GM19239 (cell line): Measurements from ENCODE around the gene ROBO2.

Experiments used
- DNase-seq: peaks from one replicate; pipeline ENCODE4 v3.0.0; 2011; ENCODE audit warnings: low spot score; ENCODE audit not compliant: insufficient read length
- FAIRE-seq: peaks from 2 replicates; lab custom pipeline; 2011; peaks lifted over from hg19 to GRCh38; lab: Jason Lieb, UNC

Gene ROBO2

DNA sequence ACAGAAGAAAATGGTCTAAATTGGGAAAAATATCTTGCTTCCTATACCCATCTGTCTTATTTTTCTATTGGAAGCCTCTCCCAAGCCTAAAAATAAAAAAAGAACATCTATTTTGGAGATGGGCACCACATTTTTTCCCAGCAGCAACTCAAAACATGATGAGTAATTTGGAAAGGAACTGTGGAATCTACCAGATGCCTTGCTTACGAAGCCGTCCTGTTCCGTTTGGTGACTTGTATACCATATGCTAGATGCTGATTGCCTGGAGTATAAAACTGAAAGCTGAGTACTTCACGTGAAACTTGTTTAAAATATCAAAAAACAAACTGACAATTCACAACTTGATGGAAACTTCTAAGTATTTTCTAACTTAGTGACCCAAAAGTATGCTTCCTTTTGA, 491.0 kb downstream of the ROBO2 start:
- no peak for DNase-seq
- no peak for FAIRE-seq

DNA sequence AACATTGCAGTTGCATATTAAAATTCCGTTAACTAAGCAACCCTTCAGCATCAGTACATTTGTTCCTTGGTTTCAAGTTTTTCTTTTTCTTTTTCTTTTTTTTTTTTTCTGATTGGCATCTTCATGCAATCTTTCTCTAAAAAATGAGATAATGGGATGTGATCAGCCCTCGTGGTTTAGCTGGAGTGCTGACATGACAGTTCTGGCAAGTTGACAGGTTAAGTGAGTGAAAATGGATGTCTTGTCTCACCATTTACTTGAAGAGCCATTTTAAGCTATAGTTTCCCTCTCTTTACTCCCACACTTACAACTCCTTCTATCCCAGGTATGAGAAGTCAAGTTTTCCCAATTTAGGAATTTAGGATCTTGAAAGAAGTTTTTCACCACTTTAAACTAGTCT, 495.2 kb downstream of the ROBO2 start:
- DNase-seq (no peak), FAIRE-seq (no peak)

DNA sequence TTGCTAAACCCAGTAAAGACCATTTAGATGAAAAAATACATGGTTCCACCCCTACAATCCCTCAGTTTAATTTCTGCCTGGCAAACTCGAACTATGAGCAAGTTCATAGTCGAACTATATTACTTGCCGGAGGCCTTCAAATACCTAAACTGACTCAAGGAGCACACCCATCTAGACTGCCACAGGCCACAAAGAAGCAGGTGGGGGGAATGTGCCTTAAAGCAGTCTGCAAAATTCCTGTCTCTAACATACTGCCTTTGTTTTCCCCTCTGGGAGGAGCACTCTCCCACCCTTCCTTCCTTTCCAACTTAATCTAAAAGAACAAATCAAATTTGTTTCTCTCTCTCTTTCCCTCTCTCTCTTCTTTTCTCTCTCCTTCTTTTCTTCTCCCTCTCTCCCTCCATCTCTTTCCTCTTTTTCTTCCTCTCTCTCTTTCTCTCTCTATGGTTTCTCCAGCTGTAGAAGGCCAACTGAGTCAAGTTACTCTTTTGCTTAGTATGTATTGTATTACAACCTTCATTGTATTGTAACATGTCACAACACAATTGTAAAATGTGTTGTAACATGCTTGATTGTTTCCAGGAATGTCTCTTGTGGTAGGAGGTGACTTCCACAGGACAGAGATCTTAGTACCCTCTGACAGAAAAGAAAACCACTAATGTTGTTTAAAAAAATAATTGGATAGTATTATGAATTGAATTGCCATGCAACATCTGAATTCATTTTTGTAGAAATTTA, 496.3 kb downstream of the ROBO2 start:
- FAIRE-seq = no peak
- no peak for DNase-seq

DNA sequence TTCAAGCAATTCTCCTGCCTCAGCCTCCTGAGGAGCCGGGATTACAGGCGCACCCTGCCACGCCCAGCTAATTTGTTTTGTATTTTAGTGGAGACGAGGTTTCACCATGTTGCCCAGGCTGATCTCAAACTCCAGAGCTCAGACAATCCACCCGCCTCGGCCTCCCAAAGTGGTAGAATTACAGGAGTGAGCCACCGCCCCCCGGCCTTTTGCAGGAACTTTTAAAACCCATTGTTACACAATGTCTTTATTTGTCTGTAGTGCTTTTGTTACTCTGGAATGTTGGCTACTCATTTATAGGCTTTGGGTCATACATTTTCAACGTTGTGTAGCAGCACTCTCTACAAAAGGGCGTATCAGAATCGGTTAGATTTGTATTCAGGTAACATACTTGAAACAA, 499.1 kb downstream of the ROBO2 start:
- FAIRE-seq = no peak

DNA sequence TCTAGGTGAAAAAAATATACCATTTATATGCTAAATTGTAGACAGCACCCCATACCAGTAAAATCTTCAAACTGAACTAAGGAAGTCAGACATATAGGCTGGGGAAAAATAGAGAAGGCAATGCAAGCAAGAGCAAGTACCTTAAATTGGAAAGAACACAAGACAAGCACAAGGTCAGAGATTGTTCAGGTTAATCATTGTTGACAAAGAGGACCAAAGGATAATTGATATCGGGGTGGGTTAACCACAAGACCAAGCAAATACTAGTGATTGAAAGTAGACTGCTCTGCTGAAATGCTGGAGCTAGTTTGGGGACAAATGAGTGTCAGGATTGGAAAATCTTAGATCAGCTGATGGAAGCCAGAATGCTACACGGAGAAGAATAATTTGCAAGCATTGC, 499.8 kb downstream of the ROBO2 start:
- FAIRE-seq = no peak
- DNase-seq = no peak

More for the DNA sequence above, 499.1 kb downstream of the ROBO2 start:
- DNase-seq = no peak

DNA sequence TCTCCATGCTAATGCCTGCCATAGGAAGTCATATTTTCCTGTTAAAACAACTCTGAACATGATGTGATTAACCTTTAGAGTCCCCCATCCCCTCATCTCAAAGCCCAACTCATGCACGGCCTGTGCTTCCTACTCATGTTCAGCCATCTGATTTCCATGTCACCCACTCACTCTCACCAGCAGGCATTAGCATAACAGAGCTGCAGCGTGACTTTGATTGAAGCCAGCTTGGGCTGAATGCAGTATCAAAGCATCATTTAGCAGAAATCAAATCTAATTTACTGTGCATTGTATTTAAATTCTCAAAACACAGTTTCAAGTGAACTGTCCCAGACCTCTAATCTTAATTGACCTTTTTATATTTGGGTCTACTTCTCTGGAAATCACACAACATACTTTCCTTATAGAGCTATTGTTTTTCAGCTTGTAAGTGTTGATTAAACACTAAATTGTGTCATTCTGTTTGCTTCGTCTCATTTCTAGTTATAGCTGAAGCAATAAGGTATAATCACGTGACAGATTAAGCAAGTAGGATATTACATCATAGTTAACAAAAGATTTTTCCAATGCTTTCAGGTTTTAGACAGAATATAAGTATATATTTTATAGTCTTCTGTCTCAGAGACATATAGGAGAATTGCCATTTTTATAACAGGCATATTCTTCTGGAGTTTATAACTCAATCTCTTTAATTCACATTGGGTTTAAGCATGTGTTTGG, 501.5 kb downstream of the ROBO2 start:
- no peak for DNase-seq
- no peak for FAIRE-seq

DNA sequence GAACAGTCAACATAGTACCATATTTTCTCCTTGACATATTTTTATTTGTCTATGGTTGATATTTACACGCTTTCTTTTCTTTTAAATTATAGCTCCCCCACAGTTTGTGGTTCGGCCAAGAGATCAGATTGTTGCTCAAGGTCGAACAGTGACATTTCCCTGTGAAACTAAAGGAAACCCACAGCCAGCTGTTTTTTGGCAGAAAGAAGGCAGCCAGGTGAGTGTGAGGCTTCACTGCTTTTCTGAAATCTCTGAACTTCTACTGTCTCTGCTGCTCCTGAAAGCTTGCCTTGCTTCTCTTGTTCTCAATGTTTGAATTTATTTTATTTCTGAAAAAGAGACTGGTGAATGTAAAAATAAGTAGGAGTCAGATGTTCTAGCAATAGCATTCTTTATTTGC, 506.3 kb downstream of the ROBO2 start:
- DNase-seq (no peak), FAIRE-seq (no peak)

DNA sequence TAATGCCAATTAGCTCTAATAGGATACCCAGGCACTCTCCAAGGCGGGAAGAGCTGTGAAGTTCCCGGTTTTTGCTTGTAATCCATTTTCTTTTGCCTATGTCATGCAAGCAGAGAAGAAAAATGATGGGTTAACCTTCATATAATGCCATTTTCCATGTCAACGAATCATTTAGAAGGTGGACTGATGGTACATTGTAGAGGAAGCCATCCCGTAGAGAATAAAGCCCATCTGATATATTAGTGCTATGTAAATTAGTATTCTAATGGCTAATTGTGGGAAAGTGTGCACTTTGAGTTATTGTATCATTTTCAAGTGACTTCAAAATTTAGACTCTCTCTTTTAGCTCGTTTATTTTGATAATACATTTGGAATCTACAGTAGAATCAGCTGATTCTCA, 509.1 kb downstream of the ROBO2 start:
- no peak for DNase-seq
- FAIRE-seq = no peak

DNA sequence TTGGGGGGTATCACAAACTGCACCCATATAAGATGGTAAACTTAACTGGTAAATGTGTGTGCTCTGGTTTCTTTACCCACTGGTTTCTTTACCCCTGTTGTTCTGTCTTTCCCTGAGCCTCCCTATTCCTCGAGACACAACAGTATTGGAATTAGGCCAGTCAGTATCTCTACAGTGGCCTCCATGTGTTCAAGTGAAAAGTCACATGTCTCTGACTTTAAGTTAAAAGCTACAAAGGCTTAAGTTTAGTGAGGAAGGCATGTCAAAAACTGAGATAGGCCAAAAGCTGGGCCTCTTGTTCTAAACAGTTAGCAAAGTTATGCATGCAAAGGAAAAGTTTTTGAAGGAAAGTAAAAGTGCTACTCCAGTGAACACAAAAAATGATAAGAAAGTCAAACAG, 513.3 kb downstream of the ROBO2 start:
- DNase-seq (no peak), FAIRE-seq (no peak)

DNA sequence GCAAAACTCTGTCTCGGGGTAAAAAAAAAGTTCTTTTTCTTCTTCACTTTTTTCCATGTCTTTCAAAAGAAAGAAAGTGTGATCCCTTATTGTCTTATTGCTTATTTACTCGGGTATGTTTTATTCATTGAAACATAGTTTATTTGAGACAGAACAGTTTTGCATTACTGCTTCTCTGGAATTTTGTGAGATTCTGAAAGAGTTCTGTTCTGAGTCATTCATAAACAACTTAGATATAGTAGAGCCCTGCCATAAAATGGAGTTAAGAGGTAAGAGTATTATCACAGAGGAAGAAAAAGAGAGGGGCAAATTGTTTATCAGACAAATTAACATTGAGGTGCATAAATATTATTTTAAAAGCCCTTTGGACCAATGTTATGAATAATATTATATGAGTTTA, 522.2 kb downstream of the ROBO2 start:
- DNase-seq (no peak), FAIRE-seq (no peak)

DNA sequence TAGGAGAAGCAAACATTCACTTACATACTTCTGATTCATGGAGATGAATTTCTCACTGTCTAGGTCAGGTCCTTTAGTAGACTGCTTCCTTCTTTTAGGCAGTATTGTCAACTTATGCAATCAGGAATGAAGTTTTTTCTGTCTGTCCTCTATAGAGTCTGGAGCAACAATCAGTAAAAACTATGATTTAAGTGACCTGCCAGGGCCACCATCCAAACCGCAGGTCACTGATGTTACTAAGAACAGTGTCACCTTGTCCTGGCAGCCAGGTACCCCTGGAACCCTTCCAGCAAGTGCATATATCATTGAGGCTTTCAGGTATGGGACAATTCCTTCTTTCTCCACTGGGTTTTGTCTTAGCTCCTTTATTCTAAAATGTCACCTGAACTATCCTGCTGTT, 523.1 kb downstream of the ROBO2 start:
- no peak for DNase-seq
- FAIRE-seq = no peak

DNA sequence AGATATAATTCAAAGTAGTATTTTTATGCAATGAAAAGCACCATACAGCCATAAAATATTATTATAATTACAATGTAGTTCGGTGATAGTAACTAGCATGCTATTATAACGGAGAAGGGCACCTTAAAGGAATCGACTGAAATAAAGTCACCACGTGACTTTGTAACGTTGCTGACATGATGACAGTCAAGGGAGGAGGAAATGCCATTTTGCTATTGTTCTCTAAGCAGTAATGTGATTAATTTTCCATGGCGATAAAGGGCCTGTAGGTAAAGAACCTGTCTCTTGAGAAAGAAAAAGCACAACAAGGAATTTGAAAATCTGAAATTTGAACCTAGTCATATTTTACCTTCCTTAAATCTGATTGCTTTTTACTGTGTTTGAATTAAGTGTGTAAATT, 526.2 kb downstream of the ROBO2 start:
- FAIRE-seq (no peak), DNase-seq (no peak)

DNA sequence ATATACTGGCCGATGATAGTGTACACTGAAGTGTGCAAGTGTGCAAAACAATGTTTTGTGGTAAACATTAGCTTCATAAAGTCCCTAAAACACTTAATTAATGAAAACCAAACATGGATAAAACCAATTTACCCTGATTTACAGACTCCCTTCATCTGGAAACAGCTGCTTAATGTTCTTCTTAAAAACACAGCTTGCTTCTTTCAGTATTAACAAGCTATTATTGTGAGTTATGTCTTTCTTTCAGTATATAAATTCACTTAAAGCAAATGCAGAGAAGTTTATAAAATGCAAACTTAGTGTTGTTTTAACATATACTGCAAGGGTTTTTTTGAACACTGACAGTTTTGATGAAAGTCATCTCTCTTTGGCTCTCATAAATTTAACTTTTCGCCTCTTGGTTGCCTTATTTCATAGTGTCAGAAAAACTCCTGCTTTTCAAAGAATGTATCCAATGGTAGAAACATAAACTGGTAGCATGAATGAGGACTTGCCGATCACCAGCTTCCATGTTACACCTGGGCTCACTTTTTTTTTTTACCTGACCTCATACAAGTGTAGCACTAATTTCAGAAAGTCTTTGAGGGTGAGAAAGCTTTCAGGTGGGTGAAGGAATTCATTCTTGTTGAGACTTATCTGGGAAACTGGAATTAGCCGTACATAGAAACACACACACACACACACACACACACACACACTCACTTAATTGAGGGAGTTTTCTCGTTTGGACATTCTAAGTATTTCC, 532.2 kb downstream of the ROBO2 start:
- FAIRE-seq (no peak), DNase-seq (no peak)

DNA sequence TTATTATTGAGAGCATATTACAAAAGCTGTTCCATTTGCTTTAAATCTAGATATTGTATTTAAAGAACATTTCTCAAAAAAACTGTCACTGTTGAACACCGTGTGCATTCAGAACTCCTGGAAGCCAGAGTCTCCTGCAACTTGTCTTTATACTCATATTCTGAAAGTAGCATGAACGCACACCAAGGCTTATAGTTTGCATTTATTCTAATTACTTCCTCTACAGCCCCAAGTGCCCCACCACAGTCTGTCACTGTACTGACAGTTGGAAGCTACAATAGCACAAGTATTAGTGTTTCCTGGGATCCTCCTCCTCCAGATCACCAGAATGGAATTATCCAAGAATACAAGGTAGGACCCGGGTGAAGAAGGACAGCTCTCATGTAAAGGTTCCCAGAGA, 537.4 kb downstream of the ROBO2 start:
- no peak for FAIRE-seq
- DNase-seq = no peak

DNA sequence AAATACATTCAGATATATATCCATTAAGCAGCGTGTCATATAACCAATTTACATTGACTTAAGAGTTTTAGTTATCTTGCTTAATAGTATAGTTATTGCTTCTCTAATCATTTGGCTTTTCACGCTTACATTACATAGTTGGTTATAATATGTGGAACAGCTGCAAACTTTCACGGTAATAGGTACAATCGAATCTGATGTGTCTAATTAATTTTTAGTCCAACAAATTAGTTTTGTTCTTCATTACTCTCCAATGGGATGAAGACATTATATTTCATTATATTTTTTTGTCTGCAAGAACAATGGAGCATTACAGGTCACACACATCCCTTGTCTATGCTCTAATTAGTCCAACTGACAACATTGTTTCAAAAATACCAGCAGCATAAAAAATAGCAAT, 546.3 kb downstream of the ROBO2 start:
- no peak for DNase-seq
- FAIRE-seq = no peak

DNA sequence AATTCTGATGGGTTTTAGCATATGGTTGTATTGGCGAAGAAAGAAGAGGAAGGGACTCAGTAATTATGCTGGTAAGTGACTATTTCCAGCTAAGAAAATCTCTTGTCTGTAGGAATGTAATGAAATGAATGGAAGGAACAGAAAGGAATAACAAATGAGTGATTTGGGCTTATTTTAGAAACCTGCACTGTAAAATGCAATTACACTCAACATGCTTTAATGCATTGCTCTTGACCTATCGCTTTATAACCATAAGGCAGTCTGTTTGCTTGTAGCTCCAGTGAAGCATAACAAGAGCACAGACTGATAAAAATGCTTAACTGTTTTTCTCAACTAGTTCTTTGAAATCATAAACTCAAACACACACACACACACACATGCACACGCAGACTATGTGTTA, 549.0 kb downstream of the ROBO2 start:
- FAIRE-seq (no peak), DNase-seq (no peak)

DNA sequence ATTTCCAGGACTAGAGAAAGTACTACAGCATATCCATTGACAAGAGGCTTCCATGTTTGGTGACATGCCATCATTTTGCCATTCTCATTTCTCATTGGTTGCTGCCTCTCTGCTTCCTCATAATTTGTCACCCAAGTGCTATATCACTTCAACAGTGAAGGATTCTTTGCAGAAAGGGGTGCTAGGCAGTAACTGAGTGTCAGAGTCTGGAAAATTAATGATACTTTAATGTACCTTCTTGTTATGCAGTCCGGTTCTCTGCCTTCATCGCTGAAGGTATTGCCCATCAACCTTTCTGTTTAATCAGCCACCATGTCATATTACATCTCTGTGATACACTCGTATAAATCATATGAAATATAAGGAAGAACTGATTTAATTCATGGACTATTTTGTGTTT, 550.3 kb downstream of the ROBO2 start:
- DNase-seq = no peak

DNA sequence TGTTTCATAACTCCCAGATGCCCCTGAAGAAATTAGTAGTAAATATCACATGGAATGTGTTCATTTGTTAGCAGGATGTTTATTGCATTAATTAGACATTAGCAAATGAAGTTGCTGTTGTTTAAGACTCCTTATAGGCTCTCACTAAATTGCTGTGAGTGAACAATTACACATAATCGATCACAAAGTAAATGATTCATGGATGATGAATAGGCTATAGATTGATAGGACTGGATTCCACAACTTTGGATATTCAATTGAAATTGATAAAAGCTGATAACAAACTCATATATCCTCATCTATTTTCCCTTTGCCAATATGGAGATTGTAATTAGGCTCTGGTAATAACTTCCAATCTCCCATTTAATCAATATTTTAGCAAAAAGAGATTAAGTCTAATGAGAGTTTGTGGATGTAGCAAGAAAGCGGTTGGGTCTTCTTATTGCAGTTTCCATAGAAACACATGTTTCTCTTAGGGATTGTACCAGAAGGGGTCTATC, 555.5 kb downstream of the ROBO2 start:
- DNase-seq (no peak), FAIRE-seq (no peak)

More for the DNA sequence above, 550.3 kb downstream of the ROBO2 start:
- no peak for FAIRE-seq

DNA sequence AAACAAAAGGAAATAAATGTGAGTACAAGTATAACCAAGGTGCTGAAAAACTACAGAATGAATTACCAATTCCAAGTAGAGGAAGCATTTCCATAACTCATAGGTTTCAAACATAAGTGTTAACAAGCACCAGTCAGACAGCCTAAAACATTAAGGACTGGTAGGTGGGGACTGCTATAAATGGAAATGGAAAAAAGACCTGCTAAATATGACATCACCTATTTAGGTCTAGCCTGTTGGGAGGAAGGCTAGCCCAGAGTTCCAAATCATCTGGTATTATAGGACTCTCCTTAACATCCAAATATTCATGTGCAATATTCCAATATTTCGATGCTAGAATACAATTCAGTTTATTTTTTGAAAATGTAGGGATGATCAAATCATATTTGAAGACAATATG, 560.0 kb downstream of the ROBO2 start:
- FAIRE-seq (no peak), DNase-seq (no peak)

DNA sequence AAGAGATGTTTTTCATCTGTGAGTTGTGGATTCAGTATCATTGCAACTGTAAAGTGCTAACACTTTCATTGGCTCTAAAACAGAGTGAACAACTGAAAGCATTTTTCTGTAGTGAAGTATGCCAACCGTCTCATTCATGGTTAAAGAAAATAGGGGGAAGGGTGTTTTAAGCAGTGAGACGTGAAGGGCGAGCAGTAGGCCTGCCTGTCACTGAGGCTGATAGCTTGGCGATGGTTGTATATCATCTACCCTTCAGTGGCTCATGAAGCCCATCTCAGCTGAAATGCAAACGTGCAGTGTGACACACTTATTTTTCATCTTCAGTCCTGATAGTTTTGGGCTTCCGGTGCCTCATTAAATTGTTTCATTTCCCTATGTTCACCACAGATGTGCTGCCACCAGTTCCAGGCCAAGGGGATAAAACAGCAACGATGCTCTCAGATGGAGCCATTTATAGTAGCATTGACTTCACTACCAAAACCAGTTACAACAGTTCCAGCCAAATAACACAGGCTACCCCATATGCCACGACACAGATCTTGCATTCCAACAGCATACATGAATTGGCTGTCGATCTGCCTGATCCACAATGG, 562.0 kb downstream of the ROBO2 start:
- FAIRE-seq (no peak), DNase-seq (no peak)

DNA sequence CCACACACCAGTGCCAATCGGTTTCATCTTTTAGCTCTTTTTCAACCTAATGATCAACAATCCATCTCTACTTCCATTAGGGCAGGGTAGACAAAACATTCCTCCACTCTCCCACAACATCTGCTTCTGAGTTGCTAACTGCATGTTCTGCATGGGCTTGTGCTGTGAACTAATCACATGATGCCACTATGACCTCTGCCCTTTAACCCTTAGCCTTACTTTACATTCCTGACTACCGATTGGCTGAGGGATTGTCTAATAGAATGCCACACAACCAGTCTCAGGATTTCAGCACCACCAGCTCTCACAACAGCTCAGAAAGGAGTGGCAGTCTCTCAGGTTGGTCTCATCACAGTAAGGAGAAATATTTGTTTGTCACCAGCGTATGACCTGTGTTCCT, 562.8 kb downstream of the ROBO2 start:
- DNase-seq (no peak), FAIRE-seq (no peak)
